Measurements from ENCODE around the gene COL4A2. TPM values are rescaled to one million over a fixed set of nuclear protein-coding genes. Genes with fewer than 3 reads are reported as not detected.

Gene COL4A2
- total RNA-seq, 1 donor from 2014 or later = 120 TPM

- Mint-ChIP-seq H3K4me1 (ENCODE audit: low read depth) (peaks cover 12% of the 10 kb centered on the region), H3K9me3 (ENCODE audit: low read depth) (no peaks in the 10 kb centered on the region), H3K27ac (no peak overlapping the region), H3K4me3 (ENCODE audit: low read depth) (no peak overlapping the region), H3K27me3 (no peaks in the 10 kb centered on the region), H3K36me3 (ENCODE audit: insufficient read depth) (no peaks in the 10 kb centered on the region)
- no peak for DNase-seq (ENCODE audit: low spot score, unreplicated experiment)
- TF ChIP-seq, protein P1, sequence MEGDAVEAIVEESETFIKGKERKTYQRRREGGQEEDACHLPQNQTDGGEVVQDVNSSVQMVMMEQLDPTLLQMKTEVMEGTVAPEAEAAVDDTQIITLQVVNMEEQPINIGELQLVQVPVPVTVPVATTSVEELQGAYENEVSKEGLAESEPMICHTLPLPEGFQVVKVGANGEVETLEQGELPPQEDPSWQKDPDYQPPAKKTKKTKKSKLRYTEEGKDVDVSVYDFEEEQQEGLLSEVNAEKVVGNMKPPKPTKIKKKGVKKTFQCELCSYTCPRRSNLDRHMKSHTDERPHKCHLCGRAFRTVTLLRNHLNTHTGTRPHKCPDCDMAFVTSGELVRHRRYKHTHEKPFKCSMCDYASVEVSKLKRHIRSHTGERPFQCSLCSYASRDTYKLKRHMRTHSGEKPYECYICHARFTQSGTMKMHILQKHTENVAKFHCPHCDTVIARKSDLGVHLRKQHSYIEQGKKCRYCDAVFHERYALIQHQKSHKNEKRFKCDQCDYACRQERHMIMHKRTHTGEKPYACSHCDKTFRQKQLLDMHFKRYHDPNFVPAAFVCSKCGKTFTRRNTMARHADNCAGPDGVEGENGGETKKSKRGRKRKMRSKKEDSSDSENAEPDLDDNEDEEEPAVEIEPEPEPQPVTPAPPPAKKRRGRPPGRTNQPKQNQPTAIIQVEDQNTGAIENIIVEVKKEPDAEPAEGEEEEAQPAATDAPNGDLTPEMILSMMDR (IDR thresholded peaks at IDR 0.05; ENCODE audit: unreplicated experiment) = no peak
Measured at GRCh38 chr13:110340812-110341444, 33.8 kb downstream of the COL4A2 start.

DNA sequence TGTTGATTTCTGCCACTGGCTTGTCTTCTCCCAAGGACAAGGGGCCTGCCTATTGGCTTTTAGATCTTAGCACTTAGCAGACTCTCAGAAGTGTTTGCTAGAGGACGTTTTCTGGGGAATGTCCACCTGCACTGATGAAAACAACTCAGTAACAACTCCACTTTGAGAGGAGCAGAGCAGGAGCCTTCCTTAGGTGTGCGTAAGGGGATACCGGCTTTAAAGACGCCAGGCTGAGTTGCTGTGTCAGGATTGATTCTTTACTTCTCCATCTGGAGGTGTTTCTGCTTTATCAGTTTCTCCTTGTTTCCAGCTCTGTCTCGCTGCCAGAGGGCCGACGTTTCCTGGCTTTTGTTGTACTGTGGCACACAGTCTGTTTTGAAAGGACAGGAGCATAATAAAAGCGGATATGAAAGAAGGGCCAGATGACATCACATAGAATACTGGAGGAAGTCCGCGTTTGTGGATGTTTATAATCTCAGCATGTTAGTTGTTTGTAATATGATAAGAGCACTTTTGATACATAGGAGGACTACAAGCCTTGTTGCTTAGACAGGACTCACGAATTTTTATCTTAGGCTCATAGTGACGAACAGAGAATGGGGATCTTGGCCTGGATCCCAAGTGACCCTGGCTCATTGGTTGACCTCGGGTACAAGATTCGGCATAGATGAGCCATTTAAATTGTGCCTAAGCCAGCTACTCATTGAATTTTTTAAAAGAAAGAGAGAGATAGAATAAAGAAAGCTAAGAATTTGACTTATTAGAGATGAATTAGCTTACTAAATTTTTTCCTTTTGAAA, 34.6 kb downstream of the COL4A2 start:
- no peak overlapping the region for H3K4me3 Mint-ChIP-seq (ENCODE audit: low read depth)
- TF ChIP-seq, protein P1 (IDR thresholded peaks at IDR 0.05; ENCODE audit: unreplicated experiment) = no peak
- no peaks in the 10 kb centered on the region for H3K27me3 Mint-ChIP-seq
- H3K4me1 Mint-ChIP-seq (ENCODE audit: low read depth) = peaks cover 12% of the 10 kb centered on the region
- H3K27ac Mint-ChIP-seq = no peak overlapping the region
- DNase-seq (ENCODE audit: low spot score, unreplicated experiment) = no peak
- H3K9me3 Mint-ChIP-seq (ENCODE audit: low read depth) = no peaks in the 10 kb centered on the region
- no peaks in the 10 kb centered on the region for H3K36me3 Mint-ChIP-seq (ENCODE audit: insufficient read depth)

GRCh38 chr13:110342474-110342873, 35.4 kb downstream of the COL4A2 start:
- Mint-ChIP-seq H3K4me1 (ENCODE audit: low read depth) (peaks cover 12% of the 10 kb centered on the region), H3K9me3 (ENCODE audit: low read depth) (no peaks in the 10 kb centered on the region), H3K27ac (no peak overlapping the region), H3K4me3 (ENCODE audit: low read depth) (no peak overlapping the region), H3K27me3 (no peaks in the 10 kb centered on the region), H3K36me3 (ENCODE audit: insufficient read depth) (no peaks in the 10 kb centered on the region)
- TF ChIP-seq, protein P1 (IDR thresholded peaks at IDR 0.05; ENCODE audit: unreplicated experiment) = no peak
- no peak for DNase-seq (ENCODE audit: low spot score, unreplicated experiment)

- Mint-ChIP-seq H3K36me3 (ENCODE audit: insufficient read depth) (no peaks in the 10 kb centered on the region), H3K27me3 (no peaks in the 10 kb centered on the region), H3K4me3 (ENCODE audit: low read depth) (no peak overlapping the region), H3K27ac (no peak overlapping the region), H3K4me1 (ENCODE audit: low read depth) (peaks cover 9% of the 10 kb centered on the region), H3K9me3 (ENCODE audit: low read depth) (no peaks in the 10 kb centered on the region)
- TF ChIP-seq, protein P1 (IDR thresholded peaks at IDR 0.05; ENCODE audit: unreplicated experiment) = no peak
- no peak for DNase-seq (ENCODE audit: low spot score, unreplicated experiment)
Measured at GRCh38 chr13:110343241-110343865, 36.3 kb downstream of the COL4A2 start.

DNA sequence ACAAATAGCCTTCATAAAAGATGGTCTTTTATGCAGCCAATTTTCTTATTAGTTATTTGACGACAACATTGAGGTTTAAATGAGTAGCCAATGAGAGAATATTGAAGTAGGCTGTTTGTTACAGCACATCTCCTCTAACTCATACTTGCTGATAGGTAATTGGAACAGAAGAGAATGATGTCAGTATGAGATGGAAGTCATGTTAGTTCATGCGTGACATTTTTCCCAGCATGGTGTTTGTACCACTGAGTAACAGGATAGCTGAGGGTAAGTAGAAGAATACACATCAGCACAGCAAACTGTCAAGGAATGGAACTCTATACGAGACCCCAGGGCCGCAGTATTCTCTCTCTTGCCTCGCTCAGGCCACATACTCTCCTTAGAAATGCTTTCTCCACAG, 37.2 kb downstream of the COL4A2 start:
- Mint-ChIP-seq H3K4me1 (ENCODE audit: low read depth) (peaks cover 8% of the 10 kb centered on the region), H3K36me3 (ENCODE audit: insufficient read depth) (no peaks in the 10 kb centered on the region), H3K27me3 (no peaks in the 10 kb centered on the region), H3K4me3 (ENCODE audit: low read depth) (no peak overlapping the region), H3K27ac (no peak overlapping the region), H3K9me3 (ENCODE audit: low read depth) (no peaks in the 10 kb centered on the region)
- no peak for DNase-seq (ENCODE audit: low spot score, unreplicated experiment)
- TF ChIP-seq, protein P1 (IDR thresholded peaks at IDR 0.05; ENCODE audit: unreplicated experiment) = no peak
